Activated naive CD4-positive, alpha-beta T cell (primary cell): ENCODE measurements around the gene KLHDC3.
"Not testable (repeated sequence)": the region's sequence is repeated elsewhere in the genome, so short reads cannot be mapped to it uniquely, and the experiment has no call there.

Experiments used
- DNase-seq, 4 experiments: peaks; one replicate each; lab custom pipeline; 2025; lab: John Stamatoyannopoulos, UW

Gene KLHDC3

GRCh38 chr6:42988486-42989020 is 25.5 kb upstream of the KLHDC3 start:
- DNase-seq: no peak

- no peak for DNase-seq
These were observed 24.1 kb upstream of the KLHDC3 start for GRCh38 chr6:42989923-42990322.

- no peak for DNase-seq
These were observed 20.6 kb upstream of the KLHDC3 start for GRCh38 chr6:42993445-42993844.

GRCh38 chr6:42996513-42996912 is 17.5 kb upstream of the KLHDC3 start:
- DNase-seq: no peak

GRCh38 chr6:42998205-42998604 is 15.8 kb upstream of the KLHDC3 start:
- not testable (repeated sequence) for DNase-seq

- no peak for DNase-seq
These were observed 12.2 kb upstream of the KLHDC3 start for GRCh38 chr6:43001843-43002242.

- DNase-seq: no peak
These were observed 8.2 kb upstream of the KLHDC3 start for GRCh38 chr6:43005844-43006243.

GRCh38 chr6:43006251-43006650 is 7.8 kb upstream of the KLHDC3 start:
- no peak for DNase-seq

- DNase-seq: no peak
These were observed 6.9 kb upstream of the KLHDC3 start for GRCh38 chr6:43007126-43007525.

- DNase-seq: peak in 1 of 4 experiments; percentile 21
These were observed 4.9 kb upstream of the KLHDC3 start for GRCh38 chr6:43009124-43009523.

- no peak for DNase-seq
These were observed 2.8 kb upstream of the KLHDC3 start for GRCh38 chr6:43011207-43011606.

- DNase-seq: no peak
These were observed 1.7 kb upstream of the KLHDC3 start for GRCh38 chr6:43012364-43012763.

GRCh38 chr6:43013097-43013842 is 779 bp upstream of the KLHDC3 start:
- no peak for DNase-seq

- no peak for DNase-seq
These were observed 423 bp downstream of the KLHDC3 start for GRCh38 chr6:43014434-43014909.

GRCh38 chr6:43016176-43016942 is 2.3 kb downstream of the KLHDC3 start:
- DNase-seq: no peak

- DNase-seq: no peak
These were observed 2.9 kb downstream of the KLHDC3 start for GRCh38 chr6:43016943-43017334.

GRCh38 chr6:43019152-43019551 is 5.1 kb downstream of the KLHDC3 start:
- DNase-seq: no peak

GRCh38 chr6:43020052-43020705 is 6.1 kb downstream of the KLHDC3 start:
- DNase-seq: no peak

GRCh38 chr6:43020847-43021246 is 6.8 kb downstream of the KLHDC3 start:
- no peak for DNase-seq

GRCh38 chr6:43021270-43022047 is 7.4 kb downstream of the KLHDC3 start, which contains the start of gene RRP36:
TSS of gene RRP36 (plus strand) at chr6:43021623. CDS start at chr6:43021655, 32 bp downstream.
- DNase-seq: peak; percentile 19 to 54 (median 31)

GRCh38 chr6:43024436-43024835 is 10.4 kb downstream of the KLHDC3 start:
- DNase-seq: no peak

- no peak for DNase-seq
These were observed 12.3 kb downstream of the KLHDC3 start for GRCh38 chr6:43026365-43026764.
